Panc1 (cell line): ENCODE measurements around the gene CHIC2.

Source experiments
- CTCF ChIP-seq: fragments of 450-650 bp; IDR thresholded peaks from 2 replicates; pipeline ENCODE4 v1.5.1; 2017; ENCODE audit warnings: mild to moderate bottlenecking
- POLR2AphosphoS5 ChIP-seq: IDR thresholded peaks from 2 replicates; pipeline ENCODE4 v1.6.1; 2012; ENCODE audit warnings: mild to moderate bottlenecking, low read depth, low read length, moderate library complexity
- REST ChIP-seq, 2 experiments: IDR thresholded peaks; 2 replicates each; pipeline ENCODE4 v1.6.1; 2011 to 2012; ENCODE audit warnings: low read depth in 2 of 2, control low read depth in 1 of 2, low read length in 1 of 2, mild to moderate bottlenecking in 1 of 2, moderate library complexity in 1 of 2; ENCODE audit not compliant: insufficient read depth in 1 of 2
- SIN3A ChIP-seq: IDR thresholded peaks from 2 replicates; pipeline ENCODE4 v1.6.1; 2012; ENCODE audit warnings: low read depth, mild to moderate bottlenecking, low read length, moderate library complexity, borderline replicate concordance; ENCODE audit not compliant: insufficient read depth
- TCF7L2 ChIP-seq: IDR thresholded peaks from 2 replicates; pipeline ENCODE4 v1.6.1; 2011; ENCODE audit warnings: mild to moderate bottlenecking, low read depth, low read length, inconsistent platforms

DNA sequence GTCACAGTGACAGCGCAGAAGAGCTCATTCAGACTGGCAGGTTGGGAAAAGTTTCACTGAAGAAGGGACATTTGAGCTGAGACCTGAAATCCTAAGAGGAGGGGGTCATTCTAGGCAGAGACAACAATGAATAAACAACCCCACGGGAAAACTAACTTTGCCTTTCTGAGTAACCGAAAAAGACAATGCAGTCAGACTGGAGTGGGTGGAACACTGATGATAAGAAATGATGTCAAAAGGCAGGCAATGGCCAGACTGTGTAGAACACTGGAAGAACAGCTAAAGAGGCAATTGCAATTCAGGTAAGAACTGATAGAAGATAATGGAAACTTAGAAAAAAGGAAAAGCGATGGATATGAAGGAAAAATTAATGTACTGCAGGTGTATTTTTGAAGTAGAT lies 73.8 kb downstream of the CHIC2 start:
- TF ChIP-seq POLR2AphosphoS5: no peak
- TF ChIP-seq CTCF: no peak
- TF ChIP-seq REST (IDR thresholded peaks at IDR 0.05; ENCODE audit: insufficient read depth in 1 of 2, low read depth in 2 of 2, low read length in 1 of 2): no peak
- TF ChIP-seq SIN3A: no peak
- TF ChIP-seq TCF7L2: no peak
